ENCODE data around the gene LRRC31.

- TF ChIP-seq CTCF (IDR thresholded peaks at IDR 0.05) (no peak), EZH2phosphoT487 (IDR thresholded peaks at IDR 0.05) (no peak)
Observed at GRCh38 chr3:169891886-169892285, 22.2 kb upstream of the LRRC31 start.

Measured in neural progenitor cell (in vitro differentiated cells).